Stomach (tissue), 9 donors: ENCODE data around the gene ARSI. TPM values are rescaled to one million over a fixed set of nuclear protein-coding genes. Genes with fewer than 3 reads are reported as not detected.
A peak's percentile ranks its signal among the peaks of the same experiment; 100 is the strongest.

Experiments used
- DNase-seq, 2 donors: peaks; one replicate each; pipeline versions ENCODE4 v3.0.0 to v3.0.0-alpha.2; 2013 to 2019
- H3K27ac ChIP-seq, 5 donors: fragments of 200-600 bp in 4 of 5; sonication (generic) in 4 of 5; one replicate each; pipeline ENCODE4 v1.5.1; 2013 to 2019; ENCODE audit warnings: mild to moderate bottlenecking in 1 of 5, moderate library complexity in 1 of 5
- H3K27me3 ChIP-seq, 3 donors: fragments of 200-600 bp; sonication (generic); one replicate each; pipeline ENCODE4 v1.5.1; 2017 to 2019; ENCODE audit warnings: mixed run types in 1 of 3
- H3K36me3 ChIP-seq, 4 donors: fragments of 200-600 bp; sonication (generic); 1 replicate in 3 of 4; 2 replicates in 1 of 4; pipeline ENCODE4 v1.5.1; 2016 to 2019
- H3K4me1 ChIP-seq, 4 donors: fragments of 200-600 bp; sonication (generic); one replicate each; pipeline ENCODE4 v1.5.1; 2016 to 2019
- H3K4me3 ChIP-seq, 4 donors: fragments of 200-600 bp; sonication (generic) in 3 of 4; one replicate each; pipeline ENCODE4 v1.5.1; 2016 to 2019; ENCODE audit warnings: mild to moderate bottlenecking in 1 of 4
- H3K9me3 ChIP-seq, 4 donors: fragments of 200-600 bp; sonication (generic); one replicate each; pipeline ENCODE4 v1.5.1; 2016 to 2019
- CTCF ChIP-seq, 7 experiments: fragments of 450-650 bp in 4 of 7; fragments of 200-600 bp in 3 of 7; sonication (generic) in 3 of 7; IDR thresholded peaks; one replicate each; pipeline ENCODE4 v1.5.1; 2016 to 2019; ENCODE audit warnings: antibody characterized with exemption in 7 of 7, control low read depth in 2 of 7, mild to moderate bottlenecking in 1 of 7
- EP300 ChIP-seq: sonication (generic); formaldehyde crosslinking; IDR thresholded peaks from one replicate; pipeline ENCODE4 v1.6.1; 2017; ENCODE audit warnings: antibody characterized with exemption
- POLR2A ChIP-seq, 4 donors: fragments of 450-650 bp; IDR thresholded peaks; one replicate each; pipeline ENCODE4 v1.6.1; 2016; ENCODE audit warnings: antibody characterized with exemption in 4 of 4, control low read depth in 2 of 4, mild to moderate bottlenecking in 1 of 4, moderate library complexity in 1 of 4
- POLR2AphosphoS5 ChIP-seq, 3 donors: sonication (generic); formaldehyde crosslinking; IDR thresholded peaks; one replicate each; pipeline ENCODE4 v1.6.1; 2016; ENCODE audit warnings: antibody characterized with exemption in 3 of 3
- WGBS, 5 donors: extraction: QIAGEN DNeasy Blood & Tissue Kit in 3 of 5; methylation state at CpG; one replicate each; pipeline versions ENCODE4 v1.1.5 to v1.1.7; 2013 to 2018; 5-methylcytosine and 5-hydroxymethylcytosine counted together
- intact Hi-C: fragments of 100-400 bp; cut with DNase I; formaldehyde crosslinking; loops from one replicate; pipeline ENCODE4 v1.15.1; 2023; ENCODE audit warnings: low total_unique reads
- polyA plus RNA-seq, 3 donors: library from polyadenylated mRNA; stranded (reverse); fragments of 200-250 nt; gene quantifications; one replicate each; pipeline ENCODE4 v1.2.3, GENCODE V29; 2013
- total RNA-seq, 5 donors: library from RNA; depleted of rRNA; stranded (reverse); fragments of >200 nt; gene quantifications; one replicate each; pipeline versions ENCODE4 v1.1.0 to v1.2.3, GENCODE V29; 2014 to 2016
- donor health status: healthy with polysubstance abuse.
- donor health status: Bipolar disorder and iron deficiency.
- donor health status: healthy.

The ARSI gene
- total and polyA plus RNA-seq, 8 donors, result 0.35 to 7.0 (median 1.7) TPM; not detected in 3

DNA sequence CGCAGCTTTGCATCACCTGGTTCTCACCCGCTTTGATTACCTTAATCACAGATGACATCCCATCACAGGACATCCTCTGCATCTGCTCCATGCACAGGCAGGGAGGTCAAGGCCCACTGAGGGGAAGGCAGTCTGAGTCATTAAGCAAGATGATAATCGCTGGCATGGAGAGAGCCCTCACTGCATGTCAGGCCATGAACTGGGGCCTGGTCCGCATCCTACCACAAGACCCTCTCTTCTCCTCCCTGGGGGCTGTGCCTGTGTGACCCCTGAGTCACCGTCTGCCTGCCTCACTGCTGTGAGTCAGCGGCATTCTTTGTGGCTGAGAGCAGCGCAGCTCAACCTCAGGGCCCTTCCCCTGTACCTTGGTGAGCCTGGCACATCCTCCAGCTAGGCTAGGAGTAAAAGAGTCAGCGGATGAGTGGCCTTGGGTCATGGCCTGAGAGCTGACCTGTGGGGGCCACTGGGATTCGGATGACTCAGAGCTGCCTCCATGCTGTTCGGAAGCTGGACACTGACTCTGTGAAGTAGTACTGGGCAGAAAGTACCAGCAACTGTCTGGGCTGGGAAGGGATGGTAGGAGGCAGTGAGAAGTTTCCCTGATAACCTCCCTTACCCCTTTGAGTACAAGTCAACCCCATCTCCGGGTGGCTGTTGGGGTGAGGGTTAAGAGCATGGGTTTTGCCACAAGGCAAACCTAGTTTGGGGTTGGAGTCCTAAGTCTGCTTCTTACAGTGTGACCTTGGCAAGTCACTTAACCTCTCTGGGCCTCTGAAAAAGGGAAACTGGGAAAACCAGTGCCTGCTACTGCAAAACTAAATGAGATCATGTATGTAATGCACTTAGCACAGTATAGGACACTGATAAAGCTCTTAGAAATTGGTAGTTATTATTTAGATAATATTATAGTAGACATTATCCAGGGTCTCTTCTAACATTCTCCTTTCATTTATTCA is 14.6 kb upstream of the ARSI start:
- TF ChIP-seq EP300, result no peak
- TF ChIP-seq POLR2A (IDR thresholded peaks at IDR 0.05), result no peak
- TF ChIP-seq CTCF (IDR thresholded peaks at IDR 0.05), result no peak
- no peak for TF ChIP-seq POLR2AphosphoS5 (IDR thresholded peaks at IDR 0.05)
- Histone ChIP-seq H3K9me3 (no peaks in the 10 kb centered on the region), H3K36me3 (no peaks in the 10 kb centered on the region), H3K27ac (peak overlapping the region in 3 of 5 donors; percentile 23 to 40 (median 26)), H3K4me1 (peaks cover 0 to 18% (median 5%) of the 10 kb centered on the region in 4 donors), H3K27me3 (no peaks in the 10 kb centered on the region), H3K4me3 (no peak overlapping the region)
- intact Hi-C loops, result no loop called here
- WGBS, 5 donors, result 74 to 85% (median 82%) methylated on average over 11 of the region's 11 CpGs
- no peak for DNase-seq

- no peak overlapping the region for H3K27ac ChIP-seq
- DNase-seq, result no peak
- intact Hi-C loops, result no loop called here
- TF ChIP-seq POLR2AphosphoS5 (IDR thresholded peaks at IDR 0.05) (no peak), POLR2A (IDR thresholded peaks at IDR 0.05) (no peak), EP300 (no peak), CTCF (IDR thresholded peaks at IDR 0.05) (no peak)
- WGBS, 5 donors, result 72 to 96% (median 95%) methylated on average over 3 of the region's 3 CpGs
- H3K9me3 ChIP-seq, result no peaks in the 10 kb centered on the region
- H3K27me3 ChIP-seq, result no peaks in the 10 kb centered on the region
- no peaks in the 10 kb centered on the region for H3K36me3 ChIP-seq
- peaks cover 0 to 18% (median 5%) of the 10 kb centered on the region in 4 donors for H3K4me1 ChIP-seq
- H3K4me3 ChIP-seq, result no peak overlapping the region
Measured at GRCh38 chr5:150316320-150316719, 13.6 kb upstream of the ARSI start.

GRCh38 chr5:150315245-150315644 is 12.5 kb upstream of the ARSI start:
- 84 to 90% (median 88%) methylated on average over 4 of the region's 4 CpGs for WGBS, 5 donors
- Histone ChIP-seq H3K36me3 (no peaks in the 10 kb centered on the region), H3K27ac (no peak overlapping the region), H3K4me1 (peaks cover 0 to 13% (median 3%) of the 10 kb centered on the region in 4 donors), H3K9me3 (no peaks in the 10 kb centered on the region), H3K27me3 (no peaks in the 10 kb centered on the region), H3K4me3 (no peak overlapping the region)
- intact Hi-C loops, result no loop called here
- no peak for TF ChIP-seq CTCF (IDR thresholded peaks at IDR 0.05)
- TF ChIP-seq POLR2AphosphoS5 (IDR thresholded peaks at IDR 0.05), result no peak
- no peak for TF ChIP-seq EP300
- TF ChIP-seq POLR2A (IDR thresholded peaks at IDR 0.05), result no peak
- no peak for DNase-seq

DNA sequence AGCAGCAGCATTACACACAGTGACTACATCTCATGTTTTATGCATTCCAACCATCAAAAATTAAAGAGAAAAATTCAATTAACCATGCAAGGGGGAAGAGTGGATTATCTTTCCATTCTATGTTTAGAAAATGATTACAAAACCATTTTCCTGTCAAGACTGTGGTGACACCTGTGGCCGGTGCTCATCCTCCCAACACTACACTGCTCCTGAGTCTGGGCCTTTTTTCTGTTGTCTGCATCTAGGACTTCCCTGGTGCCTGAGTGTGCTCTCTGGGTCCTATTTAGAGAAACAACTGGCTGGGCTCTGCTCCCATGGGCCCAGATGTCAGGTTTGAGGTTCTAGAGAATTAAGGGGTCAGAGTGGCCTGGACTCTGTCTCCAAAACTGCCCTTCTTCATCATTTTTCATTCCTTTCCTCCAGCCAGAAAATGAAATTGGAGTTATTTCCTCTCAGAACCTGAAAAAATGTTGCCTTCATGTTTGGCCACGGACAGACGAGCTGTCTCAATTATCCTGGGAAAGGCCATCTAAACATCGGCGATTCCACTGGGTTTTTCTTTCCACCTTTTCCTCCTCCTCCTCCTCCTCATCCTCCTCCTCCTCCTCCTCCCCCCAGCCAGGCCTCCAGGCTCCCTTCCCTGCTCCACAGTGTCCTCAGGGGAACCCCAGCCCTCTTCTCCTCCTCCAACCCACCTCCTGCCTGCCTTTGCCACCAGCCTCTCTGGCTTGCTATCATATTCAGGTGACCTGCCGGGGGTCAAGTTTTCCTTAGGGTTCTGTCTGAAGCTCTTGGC is 11.4 kb upstream of the ARSI start:
- no peaks in the 10 kb centered on the region for H3K27me3 ChIP-seq
- no peak overlapping the region for H3K27ac ChIP-seq
- H3K9me3 ChIP-seq, result no peaks in the 10 kb centered on the region
- 59 to 81% (median 64%) methylated on average over 6 of the region's 6 CpGs for WGBS, 5 donors
- TF ChIP-seq CTCF (IDR thresholded peaks at IDR 0.05), result no peak
- no peak for TF ChIP-seq POLR2A (IDR thresholded peaks at IDR 0.05)
- no peak for TF ChIP-seq EP300
- no peak for TF ChIP-seq POLR2AphosphoS5 (IDR thresholded peaks at IDR 0.05)
- intact Hi-C loops, result no loop called here
- H3K4me3 ChIP-seq, result no peak overlapping the region
- DNase-seq, result no peak
- no peaks in the 10 kb centered on the region for H3K36me3 ChIP-seq
- peaks cover 0 to 5% (median 0%) of the 10 kb centered on the region in 4 donors for H3K4me1 ChIP-seq
